Measurements from ENCODE around the gene FAM222A.

DNA sequence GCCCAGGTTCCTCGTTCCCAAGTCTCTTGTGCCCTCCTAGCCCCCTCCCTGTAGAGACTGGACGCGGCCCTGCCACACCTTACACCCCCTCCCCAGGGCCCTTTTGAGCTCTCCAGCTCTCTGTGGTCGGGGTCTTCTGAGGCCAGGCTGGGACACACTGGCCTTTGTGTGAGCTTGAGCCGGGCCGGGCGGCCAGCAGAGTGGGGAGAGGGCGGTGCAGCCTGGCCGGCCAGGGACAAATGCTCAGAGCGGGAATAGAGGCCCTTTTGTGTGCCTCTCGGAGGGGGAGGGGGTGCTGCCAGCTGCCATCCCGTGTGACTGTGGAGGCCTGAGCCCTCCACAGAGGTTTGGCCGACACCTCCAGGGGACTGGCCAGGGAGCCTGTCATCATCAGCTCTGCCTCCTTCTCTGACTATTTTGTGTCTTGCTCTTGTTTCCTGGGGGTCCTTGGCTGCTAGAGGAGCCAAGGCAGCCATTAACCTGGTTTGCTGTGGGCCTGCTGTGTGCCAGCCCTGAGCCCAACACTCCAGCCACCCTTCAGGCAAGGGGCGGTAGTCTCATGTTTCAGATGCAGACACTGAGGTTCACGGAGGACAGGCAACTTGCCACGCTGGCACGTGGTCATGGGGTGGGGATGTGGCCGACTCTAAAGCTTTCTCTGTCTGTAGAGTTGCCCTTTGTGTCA is 13.6 kb downstream of the FAM222A start:
- TF ChIP-seq POLR2A (IDR thresholded peaks at IDR 0.05; ENCODE audit: low read length) (no peak), GATA1 (IDR thresholded peaks at IDR 0.05; ENCODE audit: low read depth, low read length) (no peak)

Measured in erythroblast (primary cell).